AG10803 (cell line): ENCODE data around the gene PRKCZ.
A peak's percentile ranks its signal among the peaks of the same experiment; 100 is the strongest.

Source experiments
- DNase-seq: peaks from one replicate; pipeline ENCODE4 v3.0.0; 2010; ENCODE audit warnings: low read depth
- H3K4me3 ChIP-seq: 2 replicates; pipeline ENCODE4 v1.5.1; 2011; ENCODE audit warnings: mild to moderate bottlenecking, low read length, control low read depth
- CTCF ChIP-seq: conservative IDR thresholded peaks from 2 replicates; pipeline ENCODE4 v1.5.1; 2011; ENCODE audit warnings: mild to moderate bottlenecking, low read length, control low read depth, inconsistent platforms

Gene PRKCZ

GRCh38 chr1:2205191-2205952, 155.2 kb downstream of the PRKCZ start:
- peak overlapping the region; percentile 48 for H3K4me3 ChIP-seq
- DNase-seq = peak; percentile 94
- TF ChIP-seq CTCF = no peak

- TF ChIP-seq CTCF = no peak
- peak overlapping the region; percentile 50 for H3K4me3 ChIP-seq
- DNase-seq = no peak
Observed at GRCh38 chr1:2206813-2207487, 156.7 kb downstream of the PRKCZ start.

- H3K4me3 ChIP-seq = peak overlapping the region; percentile 34
- peak; percentile 93 for DNase-seq
Observed at GRCh38 chr1:2208309-2209239, 158.4 kb downstream of the PRKCZ start.

GRCh38 chr1:2209400-2210083, 159.3 kb downstream of the PRKCZ start:
- H3K4me3 ChIP-seq = no peak overlapping the region
- DNase-seq = peak; percentile 12
- TF ChIP-seq CTCF = no peak

More at GRCh38 chr1:2208309-2209239, 158.4 kb downstream of the PRKCZ start:
- TF ChIP-seq CTCF = peak; percentile 12; the same call in 1 of the 2 replicates

GRCh38 chr1:2210084-2210653, 160.0 kb downstream of the PRKCZ start:
- no peak for DNase-seq
- TF ChIP-seq CTCF = no peak

GRCh38 chr1:2210786-2211185, 160.6 kb downstream of the PRKCZ start:
- TF ChIP-seq CTCF = no peak
- DNase-seq = no peak
- H3K4me3 ChIP-seq = no peak overlapping the region

More at GRCh38 chr1:2210084-2210653, 160.0 kb downstream of the PRKCZ start:
- H3K4me3 ChIP-seq = no peak overlapping the region
